Astrocyte (in vitro differentiated cells and primary cell): ENCODE results near the gene MYO15B.

ENCODE experiments used
- CTCF ChIP-seq: IDR thresholded peaks from 2 replicates; pipeline ENCODE4 v1.5.1; 2011; ENCODE audit warnings: low read depth, mild to moderate bottlenecking, inconsistent platforms, low read length, moderate library complexity; ENCODE audit not compliant: insufficient read depth
- EZH2 ChIP-seq: IDR thresholded peaks from 2 replicates; pipeline ENCODE4 v1.6.1; 2012; ENCODE audit warnings: mild to moderate bottlenecking, low read length, inconsistent platforms; ENCODE audit not compliant: insufficient read depth

- TF ChIP-seq CTCF (no peak), EZH2 (no peak)
Observed at GRCh38 chr17:75672011-75672410, 84.4 kb downstream of the MYO15B start.
